Thyroid gland (tissue), 4 donors: Measurements from ENCODE around the gene BLTP2.

Source experiments
- POLR2A ChIP-seq, 2 donors: fragments of 450-650 bp; IDR thresholded peaks; one replicate each; pipeline ENCODE4 v1.6.1; 2017; ENCODE audit warnings: antibody characterized with exemption in 2 of 2, mild to moderate bottlenecking in 2 of 2, moderate library complexity in 1 of 2
- TF ChIP-seq, protein P1 (sequence below), 6 experiments: fragments of 200-600 bp in 3 of 6; fragments of 450-650 bp in 3 of 6; sonication (generic) in 3 of 6; IDR thresholded peaks; one replicate each; pipeline ENCODE4 v1.5.1; 2016 to 2019; ENCODE audit warnings: antibody characterized with exemption in 6 of 6, mild to moderate bottlenecking in 2 of 6, inconsistent platforms in 1 of 6, moderate library complexity in 1 of 6

DNA sequence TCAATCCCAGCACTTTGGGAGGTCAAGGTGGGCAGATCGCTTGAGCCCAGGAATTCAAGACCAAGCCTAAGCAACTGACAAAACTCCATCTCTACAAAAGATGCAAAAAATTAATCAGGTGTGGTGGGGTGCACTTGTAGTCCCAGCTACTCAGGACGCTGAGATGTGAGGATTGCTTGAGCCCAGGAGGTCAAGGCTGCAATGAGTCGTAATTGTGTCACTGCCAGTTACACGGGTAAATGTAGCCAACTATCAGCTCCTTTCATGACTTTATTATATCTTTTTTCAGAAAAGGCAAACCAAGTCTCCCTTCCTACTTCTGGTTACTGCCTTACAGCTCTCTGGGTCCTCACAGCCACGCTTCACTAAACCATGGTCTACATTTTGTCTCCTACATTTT is 12.8 kb upstream of the BLTP2 start:
- TF ChIP-seq, protein P1, sequence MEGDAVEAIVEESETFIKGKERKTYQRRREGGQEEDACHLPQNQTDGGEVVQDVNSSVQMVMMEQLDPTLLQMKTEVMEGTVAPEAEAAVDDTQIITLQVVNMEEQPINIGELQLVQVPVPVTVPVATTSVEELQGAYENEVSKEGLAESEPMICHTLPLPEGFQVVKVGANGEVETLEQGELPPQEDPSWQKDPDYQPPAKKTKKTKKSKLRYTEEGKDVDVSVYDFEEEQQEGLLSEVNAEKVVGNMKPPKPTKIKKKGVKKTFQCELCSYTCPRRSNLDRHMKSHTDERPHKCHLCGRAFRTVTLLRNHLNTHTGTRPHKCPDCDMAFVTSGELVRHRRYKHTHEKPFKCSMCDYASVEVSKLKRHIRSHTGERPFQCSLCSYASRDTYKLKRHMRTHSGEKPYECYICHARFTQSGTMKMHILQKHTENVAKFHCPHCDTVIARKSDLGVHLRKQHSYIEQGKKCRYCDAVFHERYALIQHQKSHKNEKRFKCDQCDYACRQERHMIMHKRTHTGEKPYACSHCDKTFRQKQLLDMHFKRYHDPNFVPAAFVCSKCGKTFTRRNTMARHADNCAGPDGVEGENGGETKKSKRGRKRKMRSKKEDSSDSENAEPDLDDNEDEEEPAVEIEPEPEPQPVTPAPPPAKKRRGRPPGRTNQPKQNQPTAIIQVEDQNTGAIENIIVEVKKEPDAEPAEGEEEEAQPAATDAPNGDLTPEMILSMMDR (IDR thresholded peaks at IDR 0.05) = no peak
- no peak for TF ChIP-seq POLR2A (IDR thresholded peaks at IDR 0.05)
